Erythroblast (primary cell): ENCODE measurements around the gene SERPINA12.

Source experiments
- GATA1 ChIP-seq: IDR thresholded peaks from 2 replicates; pipeline ENCODE4 v1.6.1; 2011; ENCODE audit warnings: low read depth, mild to moderate bottlenecking, control low read depth, low read length, moderate library complexity
- POLR2A ChIP-seq: IDR thresholded peaks from 2 replicates; pipeline ENCODE4 v1.6.1; 2011; ENCODE audit warnings: mild to moderate bottlenecking, low read length

DNA sequence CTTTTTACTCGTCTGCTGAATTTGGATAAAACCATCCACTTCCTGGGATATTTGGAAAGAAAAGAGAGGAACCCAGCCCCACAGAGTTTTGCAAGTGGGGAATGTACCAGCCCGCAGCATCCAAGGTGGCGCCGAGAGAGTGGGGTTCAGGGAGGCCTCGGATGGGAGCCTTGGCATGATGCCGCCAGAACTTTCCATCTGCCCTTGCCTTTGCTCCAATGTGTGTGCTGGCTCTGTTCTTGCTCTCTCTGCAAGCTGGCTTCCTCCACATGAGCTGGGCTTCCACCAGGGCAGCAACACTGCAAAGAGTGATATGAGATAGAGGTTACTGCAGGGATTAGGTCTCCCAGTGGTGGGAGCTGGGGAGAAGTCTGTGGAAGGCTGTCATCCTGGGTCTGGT is 6.6 kb upstream of the SERPINA12 start:
- no peak for TF ChIP-seq GATA1
- no peak for TF ChIP-seq POLR2A
